GM12891 (cell line): ENCODE data around the gene ACE2.

Experiments used
- PAX5 ChIP-seq: IDR thresholded peaks from 2 replicates; pipeline ENCODE4 v1.6.1; 2011; ENCODE audit warnings: low read length, moderate library complexity, mild to moderate bottlenecking; ENCODE audit not compliant: insufficient read depth, severe bottlenecking
- POLR2AphosphoS5 ChIP-seq: IDR thresholded peaks from 2 replicates; pipeline ENCODE4 v1.6.1; 2011; ENCODE audit warnings: low read depth, low read length, control low read depth

- TF ChIP-seq POLR2AphosphoS5: no peak
- no peak for TF ChIP-seq PAX5
These were observed 2.0 kb upstream of the ACE2 start for GRCh38 chrX:15602761-15603160.
